ENCODE data around the gene CADM2.

DNA sequence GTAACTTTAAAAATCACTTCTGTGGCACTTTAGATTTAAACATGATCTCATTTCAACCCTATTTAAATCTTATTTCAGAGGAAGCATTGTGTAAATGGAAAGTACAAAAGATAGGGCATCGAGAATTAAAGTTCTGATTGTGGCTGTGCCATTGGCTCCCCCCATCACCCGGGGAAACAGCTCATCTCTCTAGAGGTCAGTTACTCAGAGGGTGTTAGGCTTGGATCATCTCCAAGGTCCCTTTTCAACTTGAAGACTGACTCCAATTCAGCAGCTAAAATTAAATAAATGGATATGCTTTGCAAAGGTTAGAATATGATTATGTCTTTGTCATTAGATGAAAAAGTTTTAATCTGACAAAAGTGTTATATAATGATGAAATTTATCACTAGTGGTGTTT, 20.1 kb downstream of the CADM2 start:
- TF ChIP-seq, protein P1, sequence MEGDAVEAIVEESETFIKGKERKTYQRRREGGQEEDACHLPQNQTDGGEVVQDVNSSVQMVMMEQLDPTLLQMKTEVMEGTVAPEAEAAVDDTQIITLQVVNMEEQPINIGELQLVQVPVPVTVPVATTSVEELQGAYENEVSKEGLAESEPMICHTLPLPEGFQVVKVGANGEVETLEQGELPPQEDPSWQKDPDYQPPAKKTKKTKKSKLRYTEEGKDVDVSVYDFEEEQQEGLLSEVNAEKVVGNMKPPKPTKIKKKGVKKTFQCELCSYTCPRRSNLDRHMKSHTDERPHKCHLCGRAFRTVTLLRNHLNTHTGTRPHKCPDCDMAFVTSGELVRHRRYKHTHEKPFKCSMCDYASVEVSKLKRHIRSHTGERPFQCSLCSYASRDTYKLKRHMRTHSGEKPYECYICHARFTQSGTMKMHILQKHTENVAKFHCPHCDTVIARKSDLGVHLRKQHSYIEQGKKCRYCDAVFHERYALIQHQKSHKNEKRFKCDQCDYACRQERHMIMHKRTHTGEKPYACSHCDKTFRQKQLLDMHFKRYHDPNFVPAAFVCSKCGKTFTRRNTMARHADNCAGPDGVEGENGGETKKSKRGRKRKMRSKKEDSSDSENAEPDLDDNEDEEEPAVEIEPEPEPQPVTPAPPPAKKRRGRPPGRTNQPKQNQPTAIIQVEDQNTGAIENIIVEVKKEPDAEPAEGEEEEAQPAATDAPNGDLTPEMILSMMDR (IDR thresholded peaks at IDR 0.05; ENCODE audit: low read length) = no peak
- TF ChIP-seq EZH2 (IDR thresholded peaks at IDR 0.05; ENCODE audit: borderline replicate concordance, low read length) = no peak
